HG02678 (cell line): ENCODE measurements around the gene TMEM191B.
"Not testable (repeated sequence)": the region's sequence is repeated elsewhere in the genome, so short reads cannot be mapped to it uniquely, and the experiment has no call there.

Experiments used
- ATAC-seq: cut with Tn5 transposase; IDR thresholded peaks from one replicate; pipeline ENCODE4 v1.9.1; 2021; ENCODE audit warnings: mild to moderate bottlenecking, moderate library complexity; ENCODE audit not compliant: unreplicated experiment

TMEM191B gene

DNA sequence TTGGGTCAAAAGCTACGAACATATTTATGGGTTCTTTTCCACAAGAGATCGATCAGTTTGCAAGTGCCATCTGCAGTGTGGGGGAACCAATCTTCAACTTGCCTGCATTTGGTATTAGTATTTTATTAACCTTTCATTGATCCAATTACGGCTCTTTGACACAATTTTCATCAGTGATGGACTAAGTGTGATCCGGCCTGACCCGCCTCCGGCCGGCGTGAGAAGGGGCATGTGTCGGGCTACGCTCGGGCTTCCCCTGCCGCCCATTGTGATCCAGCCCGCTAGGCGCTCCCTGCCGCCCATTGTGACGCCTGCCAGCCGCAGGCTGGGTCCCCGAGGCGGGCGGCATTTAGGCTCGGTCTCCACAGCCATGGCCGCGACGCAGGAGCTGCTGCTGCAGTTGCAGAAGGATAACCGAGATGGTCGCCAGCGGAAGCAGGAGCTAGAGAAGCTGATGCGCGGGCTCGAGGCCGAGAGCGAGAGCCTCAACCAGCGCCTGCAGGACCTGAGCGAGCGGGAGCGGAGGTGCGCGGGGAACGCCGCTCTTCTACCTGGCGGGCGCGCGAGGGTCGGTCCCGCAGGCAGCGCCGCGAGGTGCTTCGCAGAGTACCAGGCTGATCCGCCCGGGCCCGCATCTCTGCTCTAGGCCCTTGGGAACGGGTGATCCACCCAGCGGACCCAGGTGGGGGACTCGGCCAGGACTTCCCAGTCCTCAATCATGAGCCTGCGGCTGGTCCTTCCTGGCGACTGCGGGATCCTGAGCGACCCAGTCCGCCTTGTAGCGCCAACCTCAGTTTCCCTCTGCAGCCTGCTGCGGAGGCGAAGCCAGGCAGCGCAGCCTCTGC is at the start of gene TMEM191B:
TMEM191B (plus strand) TSS at position 51 of the 845 bp plus-strand sequence; CDS start at position 230, 179 bp downstream.
- ATAC-seq, result peak; percentile 14

DNA sequence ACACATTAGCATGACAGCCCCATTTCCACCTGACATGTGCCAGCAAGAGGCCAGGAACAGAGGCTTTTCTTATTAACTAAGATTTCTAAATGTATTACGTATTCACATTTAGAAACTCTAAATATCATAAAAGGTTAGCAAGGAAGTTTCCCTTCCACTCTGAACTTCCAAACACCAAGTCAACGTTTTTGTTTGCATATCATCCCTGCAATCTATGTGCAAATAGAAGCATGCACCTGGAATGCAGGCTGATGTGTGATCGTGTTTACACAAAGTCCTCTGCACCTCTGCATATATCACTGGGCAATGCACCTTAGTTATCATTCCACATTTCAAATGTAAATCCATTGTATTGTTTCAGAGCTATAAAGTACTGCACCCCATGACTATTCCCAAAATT is 31.4 kb upstream of the TMEM191B start:
- ATAC-seq, result not testable (repeated sequence)

DNA sequence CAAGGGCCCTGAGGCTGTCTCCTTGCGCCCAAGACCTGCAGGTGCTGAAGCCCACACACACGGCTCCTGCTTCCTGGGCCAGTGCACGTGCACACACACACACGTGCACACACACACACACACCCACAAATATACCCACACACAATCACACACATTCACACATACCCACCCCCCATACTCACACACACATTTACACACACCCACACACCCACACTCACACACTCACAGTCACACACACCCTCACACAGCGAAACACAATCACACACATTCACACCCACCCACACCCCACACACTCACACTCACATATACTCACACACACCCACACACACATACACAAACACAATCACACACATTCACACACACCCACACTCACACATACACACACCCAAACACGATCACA is 16.3 kb upstream of the TMEM191B start:
- not testable (repeated sequence) for ATAC-seq

DNA sequence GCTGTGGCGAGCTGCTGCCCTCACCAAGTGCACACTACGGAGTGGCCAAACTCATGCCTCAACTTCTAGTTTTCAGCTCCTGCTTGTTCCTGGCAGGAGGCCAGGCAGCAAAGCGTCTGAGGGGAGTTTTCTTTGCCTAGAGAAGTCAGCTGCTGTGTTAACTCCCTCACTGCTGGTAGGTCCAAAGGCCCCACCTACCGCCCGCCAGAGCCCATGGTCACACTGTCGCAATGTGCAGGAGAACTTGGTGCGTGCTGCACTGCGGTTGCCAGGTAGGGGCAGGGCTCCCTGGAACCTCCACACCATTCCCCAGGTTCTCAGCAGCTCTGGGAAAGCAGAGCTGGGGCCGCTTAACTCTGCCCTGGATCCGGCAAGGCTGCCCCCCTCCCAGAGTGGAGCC is 15.2 kb upstream of the TMEM191B start:
- ATAC-seq, result not testable (repeated sequence)

DNA sequence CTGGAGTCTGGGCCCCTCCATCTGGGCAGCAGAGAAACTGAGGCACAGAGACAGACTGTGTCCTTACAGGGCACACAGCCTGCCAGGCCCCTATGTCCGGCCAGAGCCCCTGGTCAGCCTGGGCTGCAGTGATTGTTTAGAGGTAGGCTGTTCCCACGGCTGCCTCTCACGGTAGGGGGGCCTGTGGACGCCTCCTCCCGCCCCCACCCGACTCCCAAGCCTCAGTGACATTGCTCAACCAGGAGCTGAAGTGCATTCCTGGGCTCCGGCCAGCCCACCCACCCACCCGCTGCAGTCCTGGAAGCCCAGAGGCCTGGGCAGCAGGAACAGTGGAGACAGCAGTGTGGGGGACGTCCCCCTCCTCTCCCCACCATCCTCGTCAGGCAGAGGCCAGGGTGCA is 14.1 kb upstream of the TMEM191B start:
- ATAC-seq, result not testable (repeated sequence)

DNA sequence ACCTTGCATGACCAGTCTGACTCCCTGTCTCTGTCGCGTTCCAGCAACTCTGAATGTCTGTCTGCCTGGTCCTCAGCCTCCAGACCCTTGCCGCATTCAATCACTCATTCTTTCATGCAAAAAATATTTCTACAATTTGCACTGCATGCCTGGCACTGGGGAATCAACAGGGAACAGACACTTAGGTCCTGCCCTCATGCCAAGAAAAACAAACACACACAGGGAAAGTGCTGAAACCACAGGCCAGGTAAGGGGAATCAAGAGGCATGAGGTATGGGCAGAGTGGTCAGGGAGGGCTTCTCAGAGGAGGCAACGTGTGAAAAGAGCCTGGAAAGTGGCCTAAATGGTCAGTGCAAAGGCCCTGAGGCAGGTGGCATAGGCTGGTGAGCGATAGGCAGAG is 9.5 kb upstream of the TMEM191B start, which contains the start of gene GGTLC3:
GGTLC3 (minus strand) TSS at position 101 of the 400 bp plus-strand sequence. CDS start 264 bp downstream, outside the sequence.
- not testable (repeated sequence) for ATAC-seq

DNA sequence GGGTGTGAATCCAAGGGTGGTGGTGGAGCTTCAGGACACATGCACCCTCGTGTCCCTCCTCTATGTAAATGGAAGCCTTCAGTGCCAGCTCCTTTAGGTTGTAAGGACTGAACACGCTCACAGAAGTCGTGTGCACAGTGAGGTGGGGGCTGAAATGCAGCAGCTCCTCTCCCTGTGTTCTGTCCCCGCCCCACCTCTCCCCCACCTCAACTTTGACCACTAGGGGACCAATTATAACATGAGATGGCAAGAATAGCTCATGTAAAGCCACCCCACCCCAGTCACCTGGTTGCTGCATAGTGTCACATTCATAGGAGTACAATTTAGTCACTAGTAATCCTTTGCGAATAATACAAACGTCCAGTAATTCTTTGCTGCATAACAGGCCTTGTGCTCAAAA is 4.8 kb upstream of the TMEM191B start:
- not testable (repeated sequence) for ATAC-seq

DNA sequence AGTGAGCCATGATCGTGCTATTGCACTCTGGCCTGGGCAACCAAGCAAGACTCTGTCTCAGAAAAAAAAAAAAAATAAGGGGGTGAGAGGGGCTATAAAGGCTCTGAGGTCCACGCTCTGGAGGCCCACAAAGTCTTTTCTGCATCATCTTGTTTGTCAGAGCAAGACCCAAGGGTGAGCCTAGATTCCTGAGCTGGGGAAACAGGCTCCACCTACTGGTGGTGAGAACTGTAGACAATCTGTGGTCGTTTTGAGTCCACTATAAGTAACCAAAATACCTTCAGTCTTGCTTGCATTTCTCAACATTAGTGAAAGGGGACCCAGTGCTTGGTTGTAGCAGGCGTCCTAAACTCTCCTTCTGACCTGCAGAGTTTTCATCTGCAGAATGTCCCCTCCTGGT is 4.3 kb upstream of the TMEM191B start:
- ATAC-seq, result not testable (repeated sequence)

DNA sequence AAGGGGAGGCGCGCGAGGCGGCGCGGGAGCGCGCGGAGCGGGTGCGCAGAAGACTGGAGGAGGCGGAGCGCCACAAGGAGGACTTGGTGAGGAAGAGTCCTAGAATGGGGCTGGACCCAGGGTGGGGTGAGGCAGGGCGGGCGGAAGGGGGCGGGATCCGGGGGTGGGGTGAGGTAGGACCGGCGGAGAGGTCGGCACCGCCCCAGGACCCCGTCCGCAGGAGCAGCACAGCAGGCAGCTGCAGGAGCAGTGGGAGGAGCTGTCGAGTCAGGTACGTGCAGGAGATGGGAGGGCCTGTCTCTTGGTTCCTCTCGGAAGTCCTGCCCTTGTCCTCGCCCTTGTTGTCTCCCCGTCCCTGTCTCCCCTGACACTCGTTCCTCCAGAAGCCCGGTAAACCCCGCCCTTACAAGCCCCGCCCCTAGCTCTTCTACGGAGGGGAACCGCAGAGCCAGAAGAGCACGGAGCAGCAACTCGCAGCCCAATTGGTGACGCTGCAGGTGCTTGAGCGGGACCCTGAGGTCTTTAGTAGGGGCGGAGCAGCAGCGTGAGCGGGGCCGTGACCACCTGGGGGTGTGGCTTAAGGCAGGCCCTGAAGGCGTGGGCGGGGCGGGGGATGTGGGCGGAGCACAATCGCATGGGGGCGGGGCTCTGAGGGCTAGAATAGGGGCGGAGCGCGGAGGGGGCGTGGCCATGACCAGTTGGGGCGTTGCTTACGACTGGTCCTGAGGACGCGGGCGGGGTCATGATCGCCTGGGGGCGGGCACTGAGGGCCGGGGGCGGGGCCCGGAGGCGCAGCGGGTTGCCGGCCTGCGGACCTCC is 1.2 kb downstream of the TMEM191B start:
- ATAC-seq, result peak; percentile 73

DNA sequence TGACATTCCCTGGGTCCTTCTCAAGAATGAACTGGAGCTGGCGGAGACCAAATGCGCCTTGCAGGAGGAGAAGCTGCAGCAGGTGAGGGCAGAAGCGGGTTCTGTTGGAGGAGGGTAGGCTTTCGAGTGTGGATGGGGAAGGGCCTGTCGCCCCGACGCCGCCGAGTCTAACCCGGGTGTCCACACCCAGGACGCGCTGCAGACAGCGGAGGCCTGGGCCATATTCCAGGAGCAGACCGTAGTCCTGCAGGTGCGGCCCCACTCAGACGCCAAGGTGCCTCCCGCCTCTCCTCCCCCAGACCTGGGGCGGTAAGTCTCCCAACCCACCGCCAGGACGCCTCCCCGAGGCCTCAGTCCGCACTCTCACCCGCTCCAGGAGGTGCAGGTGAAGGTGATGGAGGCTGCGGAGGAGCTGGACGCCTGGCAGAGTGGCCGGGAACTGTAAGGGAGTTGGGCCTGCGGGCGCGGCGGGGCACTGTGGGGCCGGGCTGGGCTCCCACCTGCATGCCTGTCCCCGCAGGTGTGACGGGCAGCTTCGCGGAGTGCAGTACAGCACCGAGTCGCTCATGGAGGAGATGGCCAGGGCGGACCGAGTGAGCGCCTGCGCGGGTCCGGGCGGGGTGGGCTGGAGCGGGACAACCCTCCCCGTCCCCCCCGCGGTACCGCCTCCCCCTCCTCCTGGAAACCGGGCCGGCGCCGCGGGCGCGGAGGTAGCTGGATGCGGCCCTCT is 2.0 kb downstream of the TMEM191B start:
- ATAC-seq, result peak; percentile 5

DNA sequence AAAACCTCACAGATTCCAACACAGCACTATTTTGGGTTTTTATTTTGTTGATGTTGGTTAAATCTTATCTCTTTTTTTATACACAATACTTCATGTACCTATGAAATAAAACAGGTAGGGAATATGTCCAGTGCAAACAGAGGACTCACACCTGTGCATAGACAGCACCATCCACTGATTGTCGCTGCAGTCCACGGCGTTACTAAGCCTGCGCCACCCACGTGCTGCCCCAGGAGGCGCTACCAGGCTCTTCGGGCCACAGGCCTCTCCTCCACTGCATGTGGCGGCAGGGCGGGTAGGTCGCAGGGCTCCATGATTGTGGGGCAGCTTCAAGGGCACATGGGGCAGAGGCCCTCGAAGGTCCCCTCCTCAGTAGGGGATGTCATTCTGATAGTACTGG is 6.0 kb downstream of the TMEM191B start:
- not testable (repeated sequence) for ATAC-seq

DNA sequence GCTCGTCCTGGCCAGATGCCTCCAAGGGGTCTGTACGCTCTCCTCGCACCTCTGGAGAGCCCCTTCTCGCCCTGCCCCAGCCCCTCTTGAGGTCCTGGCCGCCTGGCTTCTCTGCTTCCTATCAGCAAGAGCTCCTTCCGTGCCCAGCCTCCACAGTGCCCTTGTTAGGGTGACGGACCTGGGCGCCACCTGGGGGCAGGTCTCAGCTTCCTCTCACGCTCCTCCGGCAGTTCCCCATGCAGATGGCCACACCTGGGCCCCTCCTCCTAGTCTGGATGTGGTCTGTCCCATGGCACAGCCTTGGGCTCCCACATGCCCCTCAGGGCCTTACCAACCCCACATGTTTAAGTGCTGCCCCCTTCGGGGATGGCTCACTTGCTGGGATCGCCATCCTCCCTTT is 6.7 kb downstream of the TMEM191B start:
- not testable (repeated sequence) for ATAC-seq

DNA sequence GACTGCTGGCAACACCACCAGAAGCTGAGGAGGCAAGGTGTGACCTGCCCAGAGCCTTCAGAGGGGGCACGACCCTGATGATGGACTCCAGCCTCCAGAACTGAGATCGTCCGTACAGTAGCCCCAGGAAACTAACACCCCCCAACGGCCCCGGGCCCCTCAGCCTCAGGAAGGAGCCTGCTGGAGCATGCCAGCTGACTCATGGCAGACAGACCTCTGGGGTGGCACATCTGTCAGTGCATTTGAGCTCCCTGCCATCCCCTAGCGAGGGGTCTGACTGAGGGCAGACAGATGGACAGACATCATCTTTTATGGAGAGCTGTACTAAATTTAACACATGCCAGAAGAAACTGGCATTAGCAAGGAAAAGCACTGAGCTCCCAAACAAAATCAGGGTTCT is 12.4 kb downstream of the TMEM191B start:
- not testable (repeated sequence) for ATAC-seq

DNA sequence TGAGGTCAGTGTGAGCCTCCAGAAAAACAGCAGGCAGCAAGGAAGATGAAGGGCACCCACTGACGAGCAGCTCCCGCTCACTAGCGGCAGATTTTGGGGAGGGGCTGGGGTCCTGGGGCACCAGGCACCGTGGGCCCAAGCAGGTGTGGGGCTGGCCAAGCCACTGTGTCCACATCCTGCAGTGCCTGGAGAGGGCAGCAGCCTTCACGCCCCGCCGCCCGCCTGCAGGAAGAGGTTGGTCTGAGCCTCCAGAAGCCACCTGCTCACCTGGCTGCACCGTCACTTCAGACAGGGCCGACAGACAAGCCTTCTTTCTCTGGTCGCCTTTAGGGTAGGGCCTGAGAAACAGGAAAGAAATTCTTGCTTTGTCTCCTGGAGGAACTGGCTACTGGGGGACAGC is 15.8 kb downstream of the TMEM191B start:
- ATAC-seq, result not testable (repeated sequence)

DNA sequence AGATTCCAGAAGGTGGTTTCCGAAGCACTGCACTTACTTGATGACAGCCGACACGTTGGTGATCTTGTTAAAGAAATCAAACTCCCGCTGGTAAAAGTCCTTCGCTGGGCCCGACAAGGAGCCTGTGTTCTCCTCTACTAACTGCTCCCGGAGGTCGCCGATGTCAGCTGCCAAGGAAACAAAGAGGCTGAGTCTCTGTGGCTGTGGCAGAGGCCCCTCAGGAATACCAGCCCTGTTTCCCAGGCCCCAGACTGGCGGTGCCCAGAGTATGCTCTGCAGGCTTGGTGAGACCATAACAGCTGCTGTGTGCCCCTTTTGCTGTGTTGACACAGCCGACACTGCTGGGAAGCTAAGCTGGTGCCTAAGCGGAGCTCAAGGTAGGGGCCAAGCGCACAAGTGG is 17.0 kb downstream of the TMEM191B start:
- not testable (repeated sequence) for ATAC-seq

DNA sequence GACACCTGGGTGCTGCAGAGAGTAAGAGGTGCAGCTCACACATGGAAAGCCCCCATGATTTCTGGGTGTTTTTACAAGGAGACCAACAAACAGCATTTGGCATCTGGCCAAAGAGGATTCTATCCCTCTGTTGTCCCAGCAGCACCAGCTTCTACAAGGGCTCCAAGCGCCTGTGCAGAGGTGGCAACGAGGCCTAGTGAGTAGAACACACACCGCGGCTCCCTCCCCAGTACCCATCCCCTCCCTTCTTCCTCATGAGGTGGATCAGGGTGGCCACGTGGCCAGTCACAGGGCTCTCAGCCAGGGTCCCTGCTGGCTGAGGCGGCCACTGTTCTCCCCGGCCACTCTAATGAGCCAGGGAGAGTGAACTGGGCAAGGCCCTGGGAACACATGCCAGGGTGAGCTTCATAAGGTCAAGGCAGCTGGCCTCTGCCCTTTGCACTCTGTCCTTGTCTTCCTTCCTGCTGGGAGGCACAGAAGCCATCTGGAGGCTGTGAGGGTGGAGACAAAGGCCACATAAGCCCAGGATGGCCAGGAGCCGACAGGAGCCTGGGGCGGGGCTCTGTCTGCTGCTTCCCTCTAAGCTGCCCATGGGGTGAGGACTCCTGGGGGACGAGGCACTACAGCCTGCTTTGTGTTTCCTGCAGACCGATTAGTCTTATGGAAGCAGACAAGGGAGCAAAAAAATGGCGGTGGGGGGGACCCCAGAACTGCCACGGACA is 22.0 kb downstream of the TMEM191B start:
- ATAC-seq, result not testable (repeated sequence)

DNA sequence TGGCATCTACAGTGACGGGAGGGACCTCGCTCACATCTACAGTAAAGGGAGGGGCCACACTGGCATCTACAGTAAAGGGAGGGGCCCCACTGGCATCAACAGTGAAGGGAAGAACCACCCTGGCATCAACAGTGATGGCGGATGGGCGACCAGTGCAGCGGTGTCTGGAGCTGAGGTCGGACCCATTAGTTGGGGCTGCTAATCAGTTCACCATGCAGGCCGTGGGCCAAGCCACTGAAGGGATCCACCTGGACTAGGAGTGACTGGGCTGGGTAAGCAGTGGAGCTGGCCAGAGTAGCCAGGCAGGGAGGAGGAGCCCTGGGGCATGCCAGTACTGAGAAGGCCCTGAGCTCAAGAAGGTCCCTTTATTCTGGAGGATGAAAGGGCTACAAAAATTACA is 23.4 kb downstream of the TMEM191B start:
- ATAC-seq, result not testable (repeated sequence)

DNA sequence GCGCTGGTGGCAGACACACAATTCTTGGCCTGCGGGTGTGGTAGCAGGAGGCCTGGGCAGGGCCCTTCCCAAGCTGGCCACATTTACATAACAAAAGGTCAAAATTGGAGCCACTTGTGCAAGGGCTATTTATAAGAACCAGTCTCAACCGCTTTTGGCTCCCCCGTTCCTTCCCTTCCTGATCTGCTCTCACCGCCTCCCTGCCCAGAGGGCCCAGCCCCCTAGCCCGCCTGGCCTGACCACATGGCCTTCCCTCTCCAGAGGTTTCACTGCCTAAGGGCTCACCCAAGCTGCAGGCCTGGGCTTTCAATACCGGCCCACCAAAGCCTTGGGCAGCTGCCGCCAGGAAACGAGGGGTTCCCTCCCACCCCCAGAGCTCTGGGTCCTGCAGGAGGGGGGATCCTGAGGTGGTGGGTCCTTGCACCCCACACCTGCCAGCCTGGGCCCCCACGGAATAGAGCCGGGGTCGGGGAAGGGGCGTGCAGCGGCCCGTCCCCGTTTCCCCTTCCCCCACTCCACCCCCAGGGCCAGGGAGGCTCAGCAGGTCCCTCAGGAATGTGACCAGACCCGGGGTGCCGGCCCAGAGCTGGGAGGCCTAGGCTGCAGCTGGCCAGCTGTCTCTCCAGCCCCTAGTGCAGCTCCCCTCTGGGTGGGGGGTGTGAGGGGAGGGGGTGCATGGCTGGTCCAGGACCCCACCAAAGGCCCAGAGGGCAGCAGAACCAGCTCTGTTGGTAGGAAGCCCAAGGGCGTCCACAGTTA is 25.4 kb downstream of the TMEM191B start:
- not testable (repeated sequence) for ATAC-seq
